Breast epithelium (tissue), 3 donors: Measurements from ENCODE around the gene NLRP12.

Experiments used
- CTCF ChIP-seq, 3 donors: fragments of 450-650 bp; IDR thresholded peaks; one replicate each; pipeline ENCODE4 v1.5.1; 2016 to 2017; ENCODE audit warnings: antibody characterized with exemption in 3 of 3, mild to moderate bottlenecking in 3 of 3, moderate library complexity in 3 of 3
- POLR2A ChIP-seq: fragments of 450-650 bp; IDR thresholded peaks from one replicate; pipeline ENCODE4 v1.6.1; 2016; ENCODE audit warnings: antibody characterized with exemption, mild to moderate bottlenecking, moderate library complexity
- POLR2AphosphoS5 ChIP-seq, 3 donors: sonication (generic); formaldehyde crosslinking; IDR thresholded peaks; one replicate each; pipeline ENCODE4 v1.6.1; 2017; ENCODE audit warnings: antibody characterized with exemption in 3 of 3

GRCh38 chr19:53782698-53783097, 41.4 kb downstream of the NLRP12 start:
- TF ChIP-seq POLR2AphosphoS5 (IDR thresholded peaks at IDR 0.05): no peak
- TF ChIP-seq CTCF (IDR thresholded peaks at IDR 0.05): no peak
- TF ChIP-seq POLR2A: no peak
